HG02852 (cell line): ENCODE data around the gene MAPK11.

Experiments
- ATAC-seq: cut with Tn5 transposase; IDR thresholded peaks from one replicate; pipeline ENCODE4 v1.9.1; 2021; ENCODE audit warnings: mild to moderate bottlenecking, moderate library complexity; ENCODE audit not compliant: unreplicated experiment

Gene MAPK11

DNA sequence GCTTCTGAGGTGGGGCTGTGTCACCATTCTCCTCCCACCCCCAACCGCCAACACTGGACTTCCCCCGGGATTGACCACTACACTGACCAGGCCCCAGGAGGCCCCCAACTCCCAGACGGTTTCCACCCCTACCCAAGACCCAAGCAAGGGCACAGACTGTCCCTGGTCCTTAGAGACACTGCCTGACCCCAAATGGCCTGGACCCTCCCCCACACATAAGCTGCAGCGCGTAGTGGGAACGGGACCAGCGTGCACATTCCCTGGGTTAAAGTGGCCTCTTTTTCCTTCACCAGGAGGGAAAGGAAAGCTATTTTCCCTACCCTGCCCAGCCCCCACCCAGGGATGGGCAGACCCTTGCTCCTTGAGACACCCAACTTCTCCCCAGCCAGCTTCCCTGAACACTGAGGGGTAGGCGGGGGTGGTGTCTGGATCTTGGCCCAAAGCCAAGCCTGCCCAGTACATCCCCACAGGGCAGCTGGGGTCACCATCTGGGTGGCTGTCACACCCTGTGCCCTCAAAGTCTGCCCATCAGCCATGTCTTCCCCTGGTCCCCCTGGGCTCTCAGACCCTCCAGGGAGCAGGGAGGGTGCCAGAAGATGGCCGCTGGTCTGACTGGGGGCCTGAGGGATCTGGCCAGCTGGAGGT, 7.1 kb downstream of the MAPK11 start:
- ATAC-seq: no peak

DNA sequence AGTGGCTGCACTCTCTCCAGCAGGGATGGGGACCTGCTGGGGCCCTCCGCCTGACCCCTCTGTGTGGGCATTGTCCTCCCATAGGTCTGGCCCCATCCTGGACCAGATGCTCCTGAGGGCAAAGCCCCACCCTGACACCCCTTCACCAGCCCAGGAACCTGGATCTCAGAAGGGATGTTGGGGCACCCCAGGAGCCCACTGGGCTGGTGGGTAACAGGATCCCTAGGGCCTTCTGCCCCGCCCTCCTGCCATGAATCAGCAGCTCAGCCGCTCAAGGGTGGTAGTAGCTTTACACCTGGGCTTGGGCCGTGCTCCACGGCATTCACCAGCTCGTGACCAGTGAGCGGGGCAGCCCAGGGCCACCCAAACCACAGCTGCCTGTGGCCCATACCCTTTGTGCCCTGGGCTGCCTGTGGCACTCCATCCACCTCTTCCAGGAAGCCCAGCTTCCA, 7.7 kb downstream of the MAPK11 start:
- ATAC-seq: no peak

DNA sequence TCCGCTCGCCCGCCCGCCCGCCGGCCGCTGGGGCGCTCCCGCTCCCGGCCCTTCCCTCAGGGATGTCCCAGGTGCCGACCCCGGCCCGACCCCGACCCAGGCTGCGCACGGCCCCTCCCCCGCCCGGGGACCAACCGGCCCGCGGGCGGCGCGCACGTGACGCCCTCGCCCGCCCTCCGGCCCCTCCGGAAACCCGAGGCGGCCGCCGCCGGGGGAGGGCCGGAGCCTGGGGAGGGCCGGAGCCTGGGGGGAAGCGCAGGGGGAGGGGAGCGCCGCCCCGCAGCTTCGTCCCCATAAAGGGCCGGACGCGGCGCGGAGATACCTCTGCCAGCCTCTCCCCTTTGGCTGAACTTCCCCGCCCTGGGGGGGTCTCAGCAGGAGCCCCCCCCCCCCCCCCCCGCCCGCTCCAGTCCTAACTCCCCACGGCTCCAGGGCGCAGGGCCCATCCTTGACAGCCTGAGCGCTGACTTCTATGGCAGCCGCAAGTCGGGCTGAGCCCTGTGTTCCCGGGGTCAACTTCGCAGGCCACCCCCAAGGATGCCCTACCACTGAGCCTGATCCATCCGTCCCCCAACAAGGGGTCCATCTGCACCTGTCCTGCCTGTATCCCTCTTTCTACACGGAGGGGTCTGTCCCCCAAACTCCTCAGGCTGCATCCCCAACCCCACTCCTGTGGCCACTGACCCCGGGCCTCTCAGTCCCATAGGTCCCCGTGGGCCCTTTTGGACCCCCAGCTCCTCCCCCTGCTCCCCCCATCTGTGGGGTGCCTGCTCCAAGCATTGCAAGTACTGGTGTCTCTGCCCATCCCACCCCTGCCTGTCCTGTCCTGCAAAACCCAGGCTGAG, 8.3 kb downstream of the MAPK11 start, which contains the start of gene MAPK12:
TSS of gene MAPK12 (minus strand) at position 69 of the 845 bp plus-strand sequence. CDS start 174 bp downstream, outside the sequence.
- no peak for ATAC-seq

DNA sequence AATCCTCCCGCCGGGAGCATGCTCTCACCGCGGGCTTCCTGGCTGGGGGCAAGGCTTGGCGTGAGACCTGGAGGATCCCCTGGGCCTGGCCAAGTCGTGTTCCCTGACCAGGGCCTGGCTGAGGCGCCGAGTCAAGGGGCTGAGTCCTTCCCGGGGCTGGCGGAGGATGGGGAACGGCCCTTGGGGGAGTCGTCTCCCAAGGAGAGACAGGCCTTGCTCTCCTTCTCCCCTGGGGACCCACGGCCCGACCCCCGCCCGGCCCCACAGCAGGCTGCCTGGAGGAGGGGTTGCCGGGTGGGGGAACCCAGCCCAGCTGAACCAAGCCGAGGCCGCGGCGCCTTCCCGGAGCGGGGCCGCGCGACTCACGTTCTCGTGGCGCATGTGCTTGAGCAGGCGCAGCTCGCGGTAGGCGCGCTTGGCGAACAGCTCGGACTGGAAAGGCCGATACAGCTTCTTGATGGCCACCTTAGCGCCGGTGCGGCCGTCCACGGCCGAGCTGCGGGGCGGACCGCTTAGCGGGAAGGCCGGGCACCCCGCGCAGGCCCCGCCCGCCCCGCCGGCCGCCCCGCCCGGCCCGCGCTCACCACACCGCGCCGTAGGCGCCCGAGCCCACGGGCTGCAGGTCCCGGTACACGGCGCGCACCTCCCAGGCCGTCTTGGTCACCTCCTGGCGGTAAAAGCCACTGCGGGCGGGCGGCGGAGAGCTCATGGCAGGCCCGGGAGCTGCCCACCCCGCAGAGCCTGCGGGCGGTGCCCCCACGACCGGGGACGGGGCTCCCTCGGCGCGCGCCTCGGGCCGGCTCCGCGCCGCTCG, 9.2 kb downstream of the MAPK11 start:
- ATAC-seq: no peak

DNA sequence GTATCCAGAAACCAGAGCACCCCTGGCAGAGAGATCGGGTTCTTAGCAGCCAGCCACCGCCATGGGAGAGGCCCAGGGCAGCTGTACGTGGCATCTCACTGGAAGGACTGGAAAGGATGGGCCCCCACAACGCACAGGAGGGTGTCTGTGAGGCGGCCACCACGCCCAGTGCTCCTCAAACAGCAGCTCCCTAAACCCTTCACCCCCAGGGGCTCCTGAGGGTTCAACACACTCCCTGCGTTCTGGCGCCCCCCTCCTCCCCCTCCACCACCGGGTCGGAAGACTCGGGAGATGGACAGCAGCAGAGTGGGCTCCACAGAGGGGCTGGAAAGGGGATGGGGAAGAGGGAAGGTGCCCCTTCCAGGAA, 9.8 kb downstream of the MAPK11 start:
- ATAC-seq: no peak

DNA sequence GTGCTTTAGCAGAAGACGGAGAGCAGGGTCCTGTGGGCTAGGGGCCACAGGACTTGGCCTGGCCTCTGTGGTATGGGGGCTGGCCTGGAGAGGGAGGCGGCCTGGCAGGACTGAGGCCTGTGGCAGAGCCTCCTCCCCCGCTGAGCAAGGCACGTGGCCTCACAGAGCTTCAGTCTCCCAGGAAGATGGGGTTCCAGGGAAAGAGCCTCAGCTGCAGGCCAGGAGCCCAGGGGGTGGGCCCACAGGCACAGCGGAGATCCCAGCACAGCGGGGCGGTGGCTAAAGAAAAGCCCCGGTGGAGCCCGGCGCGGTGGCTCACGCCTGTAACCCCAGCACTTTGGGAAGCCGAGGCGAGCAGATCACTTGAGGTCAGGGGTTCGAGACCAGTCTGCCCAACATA, 10.9 kb downstream of the MAPK11 start:
- ATAC-seq: no peak

DNA sequence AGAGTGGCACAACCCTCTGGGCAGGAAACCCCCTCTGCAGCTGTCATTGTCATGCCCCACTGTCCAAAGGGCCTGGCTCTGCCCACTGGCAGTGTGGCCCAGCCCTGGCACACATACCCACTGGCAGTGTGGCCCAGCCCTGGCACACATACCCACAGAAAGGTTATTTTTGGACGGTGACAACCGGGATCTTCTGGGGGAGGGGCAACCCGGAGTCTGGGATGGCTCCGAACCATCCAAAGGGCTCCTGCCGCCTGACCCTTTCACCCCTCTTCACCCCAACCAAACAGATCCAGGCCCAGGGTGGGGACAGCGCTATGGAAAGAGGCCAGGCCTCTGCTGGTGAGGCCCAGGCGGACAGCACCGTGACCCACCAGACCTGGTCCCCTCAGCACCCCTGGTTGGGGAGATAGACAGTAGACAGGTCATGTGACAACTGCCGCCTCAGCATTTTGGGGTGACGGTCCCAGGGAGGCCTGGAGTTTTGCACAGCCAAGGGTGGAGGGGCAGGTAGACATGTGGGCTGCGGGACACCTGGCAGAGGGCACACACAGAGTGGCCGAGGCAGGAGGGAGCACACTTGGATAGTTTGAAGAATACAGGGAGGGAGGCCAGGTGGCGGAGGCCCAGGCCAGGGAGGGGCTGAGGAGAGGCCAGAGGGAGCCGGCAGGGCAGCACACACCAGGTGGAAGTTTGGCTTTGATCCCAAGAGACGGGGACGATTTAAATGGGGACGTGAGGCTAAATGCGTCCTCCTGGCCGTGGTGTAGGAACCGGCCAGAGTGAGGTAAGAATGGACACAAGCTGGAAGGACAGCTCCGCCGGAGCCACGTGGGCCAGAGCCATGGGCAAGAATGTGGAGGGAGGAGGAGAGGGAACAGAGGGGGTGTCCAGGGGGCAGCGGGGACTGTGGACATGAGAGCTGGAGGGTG, 11.6 kb downstream of the MAPK11 start:
- no peak for ATAC-seq

DNA sequence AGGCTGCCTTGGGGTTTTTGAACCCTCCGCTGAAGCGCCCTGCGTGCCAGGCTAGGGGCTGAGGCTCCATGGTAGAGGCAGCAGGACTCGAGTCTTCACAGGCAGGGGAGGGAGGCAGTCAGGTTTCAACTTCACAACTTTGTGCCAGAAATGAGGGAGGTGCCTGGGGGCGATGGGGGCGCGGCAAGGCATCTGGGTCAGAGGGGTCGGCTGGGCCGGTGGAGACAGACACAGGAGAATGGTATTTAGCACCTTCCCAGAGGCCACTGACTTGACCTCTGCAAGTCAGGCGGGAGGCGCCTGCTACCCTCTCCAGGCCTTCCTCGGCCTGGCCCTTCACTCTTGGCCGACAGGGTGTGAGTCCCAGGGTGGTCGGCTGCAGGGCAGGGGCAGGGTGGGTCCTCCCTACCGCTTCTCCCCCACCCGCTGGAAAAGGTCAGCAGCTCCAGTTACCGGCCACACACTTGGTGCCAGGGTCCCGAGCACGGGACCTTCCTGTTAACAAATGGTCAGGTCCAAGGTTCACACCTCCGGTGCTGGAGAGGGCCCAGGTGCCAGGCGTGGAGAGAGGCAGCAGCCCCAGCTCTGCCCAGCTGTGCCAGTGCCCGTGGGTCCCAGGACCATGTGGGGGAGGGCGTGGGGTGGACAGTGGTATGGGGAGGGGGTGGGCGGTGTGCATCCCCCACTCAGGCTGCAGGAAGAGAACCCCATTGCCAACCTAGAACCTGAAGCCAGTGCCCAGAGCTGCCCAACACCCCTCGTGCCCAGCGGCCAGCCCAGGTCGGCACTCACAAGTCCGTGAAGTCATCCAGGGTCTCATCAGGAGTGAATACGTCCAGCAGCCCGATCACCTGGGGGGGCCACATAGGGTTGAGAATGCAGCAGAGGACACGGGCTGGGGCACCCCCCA, 12.5 kb downstream of the MAPK11 start:
- no peak for ATAC-seq

DNA sequence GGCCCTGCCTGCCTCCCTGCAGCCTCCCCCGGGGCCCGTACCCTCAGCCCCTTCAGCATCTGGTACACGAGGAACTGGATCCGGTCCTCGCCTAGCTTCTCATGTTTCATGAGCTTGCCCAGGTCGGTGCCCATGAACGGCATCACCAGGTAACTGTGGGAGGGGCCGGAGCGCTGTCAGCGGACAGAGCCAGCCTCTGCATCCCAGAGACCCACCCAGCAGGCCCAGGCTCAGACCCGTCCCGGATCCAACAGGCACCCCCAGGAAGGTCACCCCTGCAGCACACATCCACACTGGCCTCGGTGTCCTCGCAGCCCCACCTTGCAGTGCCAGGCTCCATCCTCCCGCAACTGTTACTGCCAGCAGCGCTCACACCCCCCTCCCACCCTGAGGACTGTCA, 13.1 kb downstream of the MAPK11 start:
- ATAC-seq: no peak

DNA sequence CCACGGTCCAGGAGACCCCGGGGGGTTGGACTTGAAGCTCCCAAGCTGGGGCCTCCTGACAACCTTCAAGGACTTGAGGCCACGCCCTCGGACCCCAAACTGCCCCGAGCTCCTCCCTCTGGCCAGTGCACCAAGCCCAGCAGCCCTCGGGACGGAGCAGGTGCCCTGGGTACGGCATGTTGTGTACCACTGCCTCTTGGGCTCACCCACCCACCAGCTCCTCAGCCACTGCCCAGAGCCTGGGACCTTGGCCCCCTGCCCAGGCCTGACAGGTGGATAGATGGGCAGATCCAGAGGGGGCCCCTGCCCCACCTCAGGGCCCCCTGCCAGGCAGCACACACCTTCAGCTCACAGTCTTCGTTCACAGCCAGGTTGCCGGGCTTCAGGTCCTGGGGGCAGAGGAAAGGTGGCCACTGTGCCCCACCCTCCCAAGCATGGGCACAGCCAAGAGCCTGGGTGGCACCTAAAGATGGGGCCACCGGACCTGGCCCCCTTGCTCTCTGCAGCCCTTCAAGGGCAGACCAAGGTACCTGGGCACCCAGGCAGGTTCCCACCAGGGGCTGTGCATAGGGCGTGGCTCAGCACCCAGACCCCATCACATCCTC, 13.8 kb downstream of the MAPK11 start:
- no peak for ATAC-seq

DNA sequence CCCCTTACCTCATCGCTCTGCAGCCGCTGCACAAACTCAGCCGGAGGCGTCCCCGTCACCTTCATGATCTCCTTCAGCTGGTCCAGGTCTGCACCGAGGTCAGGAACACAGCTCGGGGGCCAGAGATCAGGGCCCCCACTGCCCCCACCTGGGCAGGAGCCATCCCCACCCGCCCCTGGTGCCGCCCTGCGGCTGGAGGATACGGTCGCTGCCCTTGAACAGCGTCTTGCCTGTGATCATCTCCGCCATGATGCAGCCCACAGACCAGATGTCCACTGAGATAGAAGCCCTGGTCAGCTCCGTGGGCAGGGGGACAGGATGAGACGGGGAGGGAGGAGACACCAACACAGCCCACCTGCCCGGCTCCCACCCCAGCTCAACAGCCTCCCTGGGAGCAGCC, 14.6 kb downstream of the MAPK11 start:
- ATAC-seq: no peak

DNA sequence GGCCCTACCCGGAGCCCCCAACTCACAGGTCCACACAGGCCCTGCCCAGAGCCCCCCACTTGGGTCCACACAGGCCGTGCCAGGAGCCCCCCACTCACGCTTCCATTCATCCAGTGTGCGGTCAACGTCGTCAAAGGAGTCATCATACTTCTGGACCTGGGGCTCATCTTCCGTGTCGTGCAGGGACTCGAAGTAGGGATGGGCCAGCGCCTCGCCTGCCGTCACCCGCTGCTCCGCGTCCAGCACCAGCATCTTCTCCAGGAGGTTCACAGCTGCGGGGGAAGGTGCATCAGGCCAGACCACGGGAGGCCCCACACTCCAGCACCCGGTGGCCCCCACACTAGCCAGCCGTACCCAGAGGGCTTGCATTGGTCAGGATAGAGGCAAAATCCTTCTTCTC, 15.1 kb downstream of the MAPK11 start:
- no peak for ATAC-seq

DNA sequence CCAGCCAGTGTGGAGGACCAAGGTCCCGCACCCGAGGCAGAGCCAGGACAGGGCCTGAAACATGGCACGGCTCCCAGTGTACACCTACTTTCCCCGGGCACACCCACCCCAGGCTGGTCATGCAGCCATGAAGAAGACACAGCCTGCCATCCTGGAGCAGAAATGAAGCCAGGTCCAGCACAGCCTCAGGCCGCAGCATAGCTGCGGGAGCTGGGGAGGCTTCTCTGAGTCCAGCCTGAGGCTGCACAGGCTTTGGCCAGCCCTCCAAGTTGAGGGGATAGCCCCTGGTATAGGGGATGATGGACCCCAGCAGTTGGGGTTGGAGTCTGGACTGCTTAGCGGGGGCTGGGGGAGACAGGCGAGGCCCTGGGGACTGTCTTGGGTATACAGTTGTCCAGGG, 16.2 kb downstream of the MAPK11 start:
- no peak for ATAC-seq

DNA sequence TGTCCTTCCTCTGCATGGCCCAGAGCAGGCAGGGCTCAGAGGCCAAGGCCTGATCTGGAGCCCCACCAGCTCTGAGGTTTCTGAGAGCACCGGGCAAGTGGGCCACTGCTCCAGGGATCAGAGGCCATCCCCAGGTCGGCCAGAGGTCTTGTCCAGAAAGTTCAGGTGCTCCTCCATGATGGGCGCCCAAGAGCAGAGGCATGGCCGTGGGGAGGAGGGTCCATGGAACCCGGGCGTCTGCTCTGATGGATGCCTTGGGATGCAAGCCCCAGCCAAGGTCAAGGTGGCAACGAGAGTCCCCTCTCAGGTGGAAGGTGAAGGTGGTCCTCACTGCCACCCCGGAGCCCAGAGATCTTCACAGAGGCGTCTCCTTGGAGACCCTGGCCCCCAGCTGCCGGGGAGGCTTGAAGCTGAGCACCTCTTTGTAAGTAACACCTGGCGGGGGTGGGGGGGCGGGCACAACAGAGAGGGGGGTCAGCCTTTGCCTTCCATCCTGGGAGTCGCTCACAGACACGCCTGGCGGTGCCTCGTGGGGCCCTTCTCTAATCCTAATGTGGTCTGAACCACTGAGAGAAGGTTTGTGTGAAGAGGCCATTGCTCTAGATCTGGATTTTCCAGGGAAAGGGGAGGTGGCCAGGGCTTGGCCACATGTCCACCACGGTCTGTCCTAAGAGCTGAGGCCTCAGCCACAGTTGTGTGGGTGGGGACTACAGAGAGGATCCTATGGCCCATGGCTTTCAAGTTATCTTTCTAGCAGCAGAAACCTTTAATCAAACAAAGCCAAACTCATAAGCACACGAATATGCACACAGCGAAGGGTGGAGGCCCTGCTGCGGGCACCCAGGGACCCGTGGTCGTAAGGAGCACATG, 16.9 kb downstream of the MAPK11 start:
- ATAC-seq: no peak

DNA sequence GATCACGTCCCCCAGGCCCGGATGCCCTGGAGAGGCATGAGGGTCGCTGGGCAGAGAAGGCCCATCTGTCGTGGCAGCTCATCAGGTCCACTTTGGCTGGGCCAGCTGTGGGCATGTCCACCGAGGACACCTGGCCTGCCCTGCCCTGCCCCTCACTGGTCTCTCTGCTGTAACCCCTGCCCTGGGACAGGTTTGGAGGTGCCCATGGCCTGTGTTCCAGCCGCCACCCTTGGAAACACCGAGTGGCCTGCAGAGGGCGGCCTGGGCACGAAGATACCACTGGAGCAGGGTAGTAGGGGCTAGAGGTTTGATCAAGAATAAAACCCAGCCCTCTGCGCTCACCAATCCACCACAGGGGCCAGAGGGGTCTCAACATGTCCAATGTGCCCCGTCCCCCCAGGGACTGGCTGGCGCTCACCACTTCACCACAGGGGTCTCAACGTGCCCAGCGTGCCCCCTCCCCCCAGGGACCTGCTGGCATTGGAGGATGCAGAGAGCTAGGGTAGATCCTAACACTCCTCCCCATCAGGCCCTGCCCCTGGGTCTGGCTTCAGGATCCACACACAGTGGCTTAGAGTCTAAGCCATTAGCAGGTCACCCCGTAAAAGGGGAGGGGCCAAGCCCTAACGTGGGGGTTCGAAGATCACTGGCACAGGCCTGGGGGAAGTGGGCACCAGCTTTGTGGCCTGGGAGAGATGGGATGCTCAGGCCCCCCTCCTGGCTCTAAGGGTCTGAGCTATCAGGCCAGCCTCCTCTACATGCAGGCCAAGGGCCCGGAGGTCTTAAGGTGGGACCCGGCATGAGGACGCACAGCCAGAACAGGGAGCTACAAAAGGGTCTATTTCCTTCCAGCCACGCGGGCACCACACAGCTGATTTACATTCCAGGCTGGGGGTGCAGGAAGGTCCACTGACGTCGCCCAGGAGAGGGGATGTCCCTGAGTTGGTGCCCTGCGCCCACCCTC, 17.8 kb downstream of the MAPK11 start:
- no peak for ATAC-seq

DNA sequence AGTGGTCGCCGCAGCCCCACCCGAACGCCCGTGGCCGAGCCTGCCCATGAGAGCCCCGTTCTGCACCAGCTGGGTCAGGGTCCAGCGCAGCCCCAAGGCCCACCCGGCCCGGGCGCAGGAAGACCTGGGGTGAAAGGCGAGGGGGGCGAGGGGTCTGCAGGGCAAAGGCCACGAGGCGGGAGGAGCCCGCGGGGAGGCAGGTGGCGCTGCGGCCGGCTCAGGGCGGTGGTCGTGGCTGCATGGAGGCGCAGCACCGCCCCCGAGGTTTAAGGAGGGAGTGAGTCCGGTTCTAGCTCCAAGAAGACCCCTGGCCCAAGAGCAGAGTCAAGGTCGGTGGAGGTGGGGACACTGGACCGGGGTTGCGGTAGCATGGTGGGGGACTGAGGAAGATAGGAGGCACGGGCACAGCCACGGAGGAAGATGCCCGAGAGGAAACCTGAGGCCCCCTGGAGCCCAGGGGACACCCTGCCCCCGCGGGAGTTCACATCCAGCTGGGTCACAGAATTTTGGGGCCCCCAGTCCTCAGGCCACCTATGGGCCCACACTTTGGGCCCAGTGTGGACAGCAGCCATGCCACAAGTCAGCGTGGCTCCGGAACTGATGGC, 18.6 kb downstream of the MAPK11 start:
- no peak for ATAC-seq
